Adrenal gland (tissue), 5 donors: ENCODE data around the gene WDFY4.

Source experiments
- CTCF ChIP-seq, 6 experiments: fragments of 450-650 bp in 4 of 6; fragments of 200-600 bp in 2 of 6; sonication (generic) in 1 of 6; IDR thresholded peaks; 1 replicate in 5 of 6; 2 replicates in 1 of 6; pipeline versions ENCODE4 v1.5.1 to v1.8.0; 2016 to 2021; ENCODE audit warnings: antibody characterized with exemption in 6 of 6, mild to moderate bottlenecking in 2 of 6, moderate library complexity in 1 of 6
- POLR2A ChIP-seq, 2 donors: fragments of 450-650 bp; IDR thresholded peaks; one replicate each; pipeline ENCODE4 v1.6.1; 2017; ENCODE audit warnings: antibody characterized with exemption in 2 of 2, mild to moderate bottlenecking in 2 of 2, moderate library complexity in 1 of 2
- donor health status: DM: no; HTN: no; CAD: no.

GRCh38 chr10:48970654-48971053 is 286.0 kb downstream of the WDFY4 start:
- TF ChIP-seq POLR2A (IDR thresholded peaks at IDR 0.05) (no peak), CTCF (IDR thresholded peaks at IDR 0.05) (no peak)
